Vagina (tissue), 2 donors: ENCODE measurements around the gene ZNF70. TPM values are rescaled to one million over a fixed set of nuclear protein-coding genes. Genes with fewer than 3 reads are reported as not detected.

ENCODE experiments used
- DNase-seq, 2 donors: peaks; one replicate each; pipeline ENCODE4 v3.0.0-alpha.2; 2017; ENCODE audit errors: extremely low spot score in 2 of 2
- H3K27ac ChIP-seq: fragments of 200-600 bp; sonication (generic); one replicate; pipeline ENCODE4 v1.5.1; 2019
- H3K27me3 ChIP-seq: fragments of 200-600 bp; sonication (generic); one replicate; pipeline ENCODE4 v1.5.1; 2019
- H3K36me3 ChIP-seq, 2 donors: fragments of 200-600 bp; sonication (generic); one replicate each; pipeline ENCODE4 v1.5.1; 2017 to 2019
- H3K4me1 ChIP-seq: fragments of 200-600 bp; sonication (generic); one replicate; pipeline ENCODE4 v1.5.1; 2019
- H3K4me3 ChIP-seq, 2 donors: fragments of 200-600 bp; sonication (generic); 1 replicate in 1 of 2; 2 replicates in 1 of 2; pipeline ENCODE4 v1.5.1; 2016 to 2019
- H3K9me3 ChIP-seq: fragments of 200-600 bp; sonication (generic); one replicate; pipeline ENCODE4 v1.5.1; 2019
- POLR2A ChIP-seq, 2 donors: fragments of 450-650 bp; IDR thresholded peaks; one replicate each; pipeline ENCODE4 v1.6.1; 2017; ENCODE audit warnings: antibody characterized with exemption in 2 of 2, mild to moderate bottlenecking in 2 of 2, moderate library complexity in 2 of 2
- POLR2AphosphoS5 ChIP-seq, 2 donors: sonication (generic); formaldehyde crosslinking; IDR thresholded peaks; one replicate each; pipeline ENCODE4 v1.9.0; 2017; ENCODE audit warnings: antibody characterized with exemption in 2 of 2, mild to moderate bottlenecking in 2 of 2, low read depth in 1 of 2; ENCODE audit not compliant: insufficient read depth in 1 of 2
- intact Hi-C: fragments of 100-400 bp; cut with DNase I; formaldehyde crosslinking; loops from one replicate; pipeline ENCODE4 v1.15.1; 2023
- total RNA-seq: library from RNA; depleted of rRNA; stranded (reverse); fragments of >200 nt; gene quantifications from one replicate; pipeline ENCODE4 v1.2.3, GENCODE V29; 2016
- TF ChIP-seq, protein P1 (sequence below), 3 experiments: fragments of 450-650 bp in 2 of 3; fragments of 200-600 bp in 1 of 3; sonication (generic) in 1 of 3; IDR thresholded peaks; one replicate each; pipeline ENCODE4 v1.5.1; 2017 to 2019; ENCODE audit warnings: antibody characterized with exemption in 3 of 3, mild to moderate bottlenecking in 2 of 3, moderate library complexity in 2 of 3

The ZNF70 gene
- total RNA-seq, 1 donor from 2014 or later = 4.9 TPM

DNA sequence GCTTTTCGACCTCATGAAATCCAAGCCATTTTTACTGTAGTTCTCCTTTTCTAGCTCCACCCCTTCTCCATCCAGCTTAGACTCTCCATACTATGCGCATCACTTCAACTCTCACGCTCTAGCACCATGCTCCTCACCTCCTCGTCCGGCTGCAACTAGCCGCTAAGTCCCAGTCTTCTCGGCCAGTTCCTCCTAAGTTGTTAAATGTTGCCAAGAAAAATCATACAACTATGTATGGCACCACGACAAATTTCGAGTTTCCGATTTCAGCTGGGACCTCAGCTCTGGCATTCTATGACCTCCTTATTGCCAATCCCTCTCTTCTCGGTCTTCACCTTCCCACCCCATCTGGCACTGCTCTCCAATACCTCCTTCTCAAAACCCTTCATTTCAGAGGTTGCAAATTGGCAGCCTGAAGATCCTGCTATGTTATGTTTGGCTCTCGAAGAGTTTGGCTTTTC is 1.0 kb downstream of the ZNF70 start:
- Histone ChIP-seq H3K4me3 (peak overlapping the region in 1 of 2 donors; percentile 60), H3K27me3 (no peaks in the 10 kb centered on the region), H3K27ac (no peak overlapping the region), H3K4me1 (peaks cover 19% of the 10 kb centered on the region), H3K36me3 (peaks cover 0 to 4% of the 10 kb centered on the region in 2 donors), H3K9me3 (no peaks in the 10 kb centered on the region)
- no peak for DNase-seq
- intact Hi-C loops = no loop called here
- TF ChIP-seq, protein P1, sequence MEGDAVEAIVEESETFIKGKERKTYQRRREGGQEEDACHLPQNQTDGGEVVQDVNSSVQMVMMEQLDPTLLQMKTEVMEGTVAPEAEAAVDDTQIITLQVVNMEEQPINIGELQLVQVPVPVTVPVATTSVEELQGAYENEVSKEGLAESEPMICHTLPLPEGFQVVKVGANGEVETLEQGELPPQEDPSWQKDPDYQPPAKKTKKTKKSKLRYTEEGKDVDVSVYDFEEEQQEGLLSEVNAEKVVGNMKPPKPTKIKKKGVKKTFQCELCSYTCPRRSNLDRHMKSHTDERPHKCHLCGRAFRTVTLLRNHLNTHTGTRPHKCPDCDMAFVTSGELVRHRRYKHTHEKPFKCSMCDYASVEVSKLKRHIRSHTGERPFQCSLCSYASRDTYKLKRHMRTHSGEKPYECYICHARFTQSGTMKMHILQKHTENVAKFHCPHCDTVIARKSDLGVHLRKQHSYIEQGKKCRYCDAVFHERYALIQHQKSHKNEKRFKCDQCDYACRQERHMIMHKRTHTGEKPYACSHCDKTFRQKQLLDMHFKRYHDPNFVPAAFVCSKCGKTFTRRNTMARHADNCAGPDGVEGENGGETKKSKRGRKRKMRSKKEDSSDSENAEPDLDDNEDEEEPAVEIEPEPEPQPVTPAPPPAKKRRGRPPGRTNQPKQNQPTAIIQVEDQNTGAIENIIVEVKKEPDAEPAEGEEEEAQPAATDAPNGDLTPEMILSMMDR (IDR thresholded peaks at IDR 0.05) = no peak

DNA sequence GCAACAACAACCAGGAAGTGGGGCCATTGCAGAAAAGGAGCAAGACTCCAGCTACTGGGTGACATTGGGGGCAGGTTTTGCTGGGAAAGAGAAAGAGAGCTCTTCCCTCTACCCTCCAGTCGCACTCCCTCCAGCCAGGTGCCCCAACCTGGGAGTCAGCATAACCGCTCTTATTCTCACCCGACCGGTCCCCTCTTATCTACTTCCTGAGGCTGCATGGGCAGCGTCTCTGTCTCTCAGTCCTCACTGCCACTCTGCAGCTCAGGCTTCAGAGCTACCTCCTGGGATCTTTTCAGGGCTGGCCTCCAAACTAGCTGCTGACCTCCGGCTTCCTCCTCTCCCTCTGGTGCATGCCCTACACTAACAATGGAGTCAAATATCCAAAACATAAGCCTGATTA is 5.1 kb downstream of the ZNF70 start:
- peaks cover 11% of the 10 kb centered on the region for H3K4me1 ChIP-seq
- peaks cover 6 to 20% of the 10 kb centered on the region in 2 donors for H3K36me3 ChIP-seq
- no peaks in the 10 kb centered on the region for H3K9me3 ChIP-seq
- DNase-seq = no peak
- TF ChIP-seq POLR2AphosphoS5 (IDR thresholded peaks at IDR 0.05; ENCODE audit: insufficient read depth in 1 of 2, low read depth in 1 of 2) (no peak), POLR2A (IDR thresholded peaks at IDR 0.05) (no peak)
- TF ChIP-seq, protein P1 (IDR thresholded peaks at IDR 0.05) = no peak
- no peak overlapping the region for H3K27ac ChIP-seq
- H3K4me3 ChIP-seq = no peak overlapping the region
- no peaks in the 10 kb centered on the region for H3K27me3 ChIP-seq
- intact Hi-C loops = no loop called here

DNA sequence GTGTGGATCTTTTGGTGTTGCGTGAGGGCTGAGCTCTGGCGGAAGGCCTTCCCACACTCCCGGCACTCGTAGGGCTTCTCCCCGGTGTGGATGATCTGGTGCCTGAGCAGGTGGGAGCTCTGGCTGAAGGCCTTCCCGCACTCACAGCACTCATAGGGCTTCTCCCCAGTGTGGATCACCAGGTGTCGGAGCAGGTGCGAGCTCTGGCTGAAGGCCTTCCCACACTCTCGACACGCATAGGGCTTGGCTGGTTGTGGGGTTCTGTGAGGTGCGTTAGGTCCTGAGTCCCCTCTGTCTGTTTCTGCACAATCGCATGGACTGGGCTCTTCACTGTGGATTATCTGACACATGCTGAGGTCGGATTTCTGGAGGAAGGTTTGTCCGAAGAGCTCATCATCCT is 6.4 kb downstream of the ZNF70 start:
- no peaks in the 10 kb centered on the region for H3K4me1 ChIP-seq
- TF ChIP-seq POLR2AphosphoS5 (IDR thresholded peaks at IDR 0.05; ENCODE audit: insufficient read depth in 1 of 2, low read depth in 1 of 2) = no peak
- TF ChIP-seq, protein P1 (IDR thresholded peaks at IDR 0.05) = no peak
- no peak for TF ChIP-seq POLR2A (IDR thresholded peaks at IDR 0.05)
- H3K9me3 ChIP-seq = no peaks in the 10 kb centered on the region
- no peaks in the 10 kb centered on the region for H3K27me3 ChIP-seq
- no peak overlapping the region for H3K27ac ChIP-seq
- no peak overlapping the region for H3K4me3 ChIP-seq
- DNase-seq = no peak
- intact Hi-C loops = no loop called here
- peaks cover 6 to 20% of the 10 kb centered on the region in 2 donors for H3K36me3 ChIP-seq

DNA sequence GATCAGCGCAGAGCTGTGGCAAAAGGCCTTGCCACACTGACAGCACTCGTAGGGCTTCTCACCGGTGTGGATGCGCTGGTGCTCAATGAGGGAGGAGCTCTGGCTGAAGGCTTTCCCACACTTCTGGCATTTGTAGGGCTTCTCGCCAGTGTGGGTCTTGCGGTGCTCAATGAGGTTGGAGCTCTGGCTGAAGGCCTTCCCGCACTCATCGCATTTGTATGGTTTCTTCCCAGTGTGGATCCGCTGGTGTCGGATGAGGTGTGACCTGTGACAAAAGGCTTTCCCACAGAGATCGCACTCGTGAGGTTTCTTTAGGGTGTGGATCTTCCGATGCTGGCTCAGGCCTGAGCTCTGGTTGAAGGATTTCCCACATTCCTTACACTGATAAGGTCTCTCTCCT is 6.9 kb downstream of the ZNF70 start:
- Histone ChIP-seq H3K9me3 (no peaks in the 10 kb centered on the region), H3K36me3 (peaks cover 6 to 20% of the 10 kb centered on the region in 2 donors), H3K4me3 (no peak overlapping the region), H3K27me3 (no peaks in the 10 kb centered on the region), H3K4me1 (no peaks in the 10 kb centered on the region), H3K27ac (no peak overlapping the region)
- TF ChIP-seq, protein P1 (IDR thresholded peaks at IDR 0.05) = no peak
- TF ChIP-seq POLR2A (IDR thresholded peaks at IDR 0.05) = no peak
- TF ChIP-seq POLR2AphosphoS5 (IDR thresholded peaks at IDR 0.05; ENCODE audit: insufficient read depth in 1 of 2, low read depth in 1 of 2) = no peak
- DNase-seq = no peak
- intact Hi-C loops = no loop called here

DNA sequence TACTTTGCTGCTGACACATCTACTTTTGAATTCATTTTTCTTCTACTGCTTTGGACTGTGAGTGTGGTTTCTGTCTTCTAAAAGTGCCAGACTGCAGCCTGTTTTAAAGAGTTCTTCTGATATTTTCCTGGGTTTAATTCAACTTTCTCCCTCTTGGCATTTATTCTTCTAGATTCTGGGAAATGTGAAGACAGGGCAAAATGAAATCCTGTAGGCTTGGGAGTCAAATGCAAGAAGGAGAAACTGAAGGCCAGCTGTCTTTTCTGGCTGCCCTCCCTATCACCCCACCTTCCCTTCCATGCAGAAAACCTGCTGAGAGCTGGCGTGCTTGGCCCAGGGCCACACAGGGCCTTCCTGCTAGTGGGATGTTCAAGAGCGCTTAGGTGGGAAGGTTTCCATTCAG is 7.6 kb downstream of the ZNF70 start:
- Histone ChIP-seq H3K9me3 (no peaks in the 10 kb centered on the region), H3K4me1 (no peaks in the 10 kb centered on the region), H3K36me3 (peaks cover 6 to 20% of the 10 kb centered on the region in 2 donors), H3K27ac (no peak overlapping the region), H3K27me3 (no peaks in the 10 kb centered on the region), H3K4me3 (no peak overlapping the region)
- TF ChIP-seq POLR2A (IDR thresholded peaks at IDR 0.05) = no peak
- TF ChIP-seq, protein P1 (IDR thresholded peaks at IDR 0.05) = no peak
- TF ChIP-seq POLR2AphosphoS5 (IDR thresholded peaks at IDR 0.05; ENCODE audit: insufficient read depth in 1 of 2, low read depth in 1 of 2) = no peak
- DNase-seq = no peak
- intact Hi-C loops = no loop called here
